Measurements from ENCODE around the gene BRINP3.

DNA sequence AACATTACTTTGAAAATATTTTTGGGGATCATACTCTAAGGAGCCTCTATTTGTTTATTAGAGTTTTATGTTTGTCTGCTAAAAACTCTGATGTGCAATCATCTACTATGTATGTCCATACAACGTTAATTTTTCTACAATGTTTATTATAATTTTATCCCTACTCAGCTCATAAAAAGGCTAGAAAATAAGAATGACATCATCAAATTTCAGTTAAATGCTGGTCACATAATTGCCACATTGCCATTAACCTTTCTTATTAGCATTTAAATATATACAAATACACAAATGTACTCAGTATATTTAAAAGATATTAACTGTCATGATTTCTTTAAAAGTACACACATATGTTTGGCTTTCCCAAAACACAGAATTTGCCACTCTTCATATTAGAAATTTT lies 191.6 kb downstream of the BRINP3 start:
- TF ChIP-seq, protein P1, sequence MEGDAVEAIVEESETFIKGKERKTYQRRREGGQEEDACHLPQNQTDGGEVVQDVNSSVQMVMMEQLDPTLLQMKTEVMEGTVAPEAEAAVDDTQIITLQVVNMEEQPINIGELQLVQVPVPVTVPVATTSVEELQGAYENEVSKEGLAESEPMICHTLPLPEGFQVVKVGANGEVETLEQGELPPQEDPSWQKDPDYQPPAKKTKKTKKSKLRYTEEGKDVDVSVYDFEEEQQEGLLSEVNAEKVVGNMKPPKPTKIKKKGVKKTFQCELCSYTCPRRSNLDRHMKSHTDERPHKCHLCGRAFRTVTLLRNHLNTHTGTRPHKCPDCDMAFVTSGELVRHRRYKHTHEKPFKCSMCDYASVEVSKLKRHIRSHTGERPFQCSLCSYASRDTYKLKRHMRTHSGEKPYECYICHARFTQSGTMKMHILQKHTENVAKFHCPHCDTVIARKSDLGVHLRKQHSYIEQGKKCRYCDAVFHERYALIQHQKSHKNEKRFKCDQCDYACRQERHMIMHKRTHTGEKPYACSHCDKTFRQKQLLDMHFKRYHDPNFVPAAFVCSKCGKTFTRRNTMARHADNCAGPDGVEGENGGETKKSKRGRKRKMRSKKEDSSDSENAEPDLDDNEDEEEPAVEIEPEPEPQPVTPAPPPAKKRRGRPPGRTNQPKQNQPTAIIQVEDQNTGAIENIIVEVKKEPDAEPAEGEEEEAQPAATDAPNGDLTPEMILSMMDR (IDR thresholded peaks at IDR 0.05), result no peak
- TF ChIP-seq, protein P2, sequence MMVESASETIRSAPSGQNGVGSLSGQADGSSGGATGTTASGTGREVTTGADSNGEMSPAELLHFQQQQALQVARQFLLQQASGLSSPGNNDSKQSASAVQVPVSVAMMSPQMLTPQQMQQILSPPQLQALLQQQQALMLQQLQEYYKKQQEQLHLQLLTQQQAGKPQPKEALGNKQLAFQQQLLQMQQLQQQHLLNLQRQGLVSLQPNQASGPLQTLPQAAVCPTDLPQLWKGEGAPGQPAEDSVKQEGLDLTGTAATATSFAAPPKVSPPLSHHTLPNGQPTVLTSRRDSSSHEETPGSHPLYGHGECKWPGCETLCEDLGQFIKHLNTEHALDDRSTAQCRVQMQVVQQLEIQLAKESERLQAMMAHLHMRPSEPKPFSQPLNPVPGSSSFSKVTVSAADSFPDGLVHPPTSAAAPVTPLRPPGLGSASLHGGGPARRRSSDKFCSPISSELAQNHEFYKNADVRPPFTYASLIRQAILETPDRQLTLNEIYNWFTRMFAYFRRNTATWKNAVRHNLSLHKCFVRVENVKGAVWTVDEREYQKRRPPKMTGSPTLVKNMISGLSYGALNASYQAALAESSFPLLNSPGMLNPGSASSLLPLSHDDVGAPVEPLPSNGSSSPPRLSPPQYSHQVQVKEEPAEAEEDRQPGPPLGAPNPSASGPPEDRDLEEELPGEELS (CRISPR knock-in tag; IDR thresholded peaks at IDR 0.05), result no peak
- TF ChIP-seq, protein P3, sequence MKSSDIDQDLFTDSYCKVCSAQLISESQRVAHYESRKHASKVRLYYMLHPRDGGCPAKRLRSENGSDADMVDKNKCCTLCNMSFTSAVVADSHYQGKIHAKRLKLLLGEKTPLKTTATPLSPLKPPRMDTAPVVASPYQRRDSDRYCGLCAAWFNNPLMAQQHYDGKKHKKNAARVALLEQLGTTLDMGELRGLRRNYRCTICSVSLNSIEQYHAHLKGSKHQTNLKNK (CRISPR knock-in tag; IDR thresholded peaks at IDR 0.05), result no peak
- TF ChIP-seq CBFB (CRISPR knock-in tag; IDR thresholded peaks at IDR 0.05; ENCODE audit: low read depth) (no peak), FOXK1 (CRISPR knock-in tag; IDR thresholded peaks at IDR 0.05) (no peak)
- TF ChIP-seq, protein P4, sequence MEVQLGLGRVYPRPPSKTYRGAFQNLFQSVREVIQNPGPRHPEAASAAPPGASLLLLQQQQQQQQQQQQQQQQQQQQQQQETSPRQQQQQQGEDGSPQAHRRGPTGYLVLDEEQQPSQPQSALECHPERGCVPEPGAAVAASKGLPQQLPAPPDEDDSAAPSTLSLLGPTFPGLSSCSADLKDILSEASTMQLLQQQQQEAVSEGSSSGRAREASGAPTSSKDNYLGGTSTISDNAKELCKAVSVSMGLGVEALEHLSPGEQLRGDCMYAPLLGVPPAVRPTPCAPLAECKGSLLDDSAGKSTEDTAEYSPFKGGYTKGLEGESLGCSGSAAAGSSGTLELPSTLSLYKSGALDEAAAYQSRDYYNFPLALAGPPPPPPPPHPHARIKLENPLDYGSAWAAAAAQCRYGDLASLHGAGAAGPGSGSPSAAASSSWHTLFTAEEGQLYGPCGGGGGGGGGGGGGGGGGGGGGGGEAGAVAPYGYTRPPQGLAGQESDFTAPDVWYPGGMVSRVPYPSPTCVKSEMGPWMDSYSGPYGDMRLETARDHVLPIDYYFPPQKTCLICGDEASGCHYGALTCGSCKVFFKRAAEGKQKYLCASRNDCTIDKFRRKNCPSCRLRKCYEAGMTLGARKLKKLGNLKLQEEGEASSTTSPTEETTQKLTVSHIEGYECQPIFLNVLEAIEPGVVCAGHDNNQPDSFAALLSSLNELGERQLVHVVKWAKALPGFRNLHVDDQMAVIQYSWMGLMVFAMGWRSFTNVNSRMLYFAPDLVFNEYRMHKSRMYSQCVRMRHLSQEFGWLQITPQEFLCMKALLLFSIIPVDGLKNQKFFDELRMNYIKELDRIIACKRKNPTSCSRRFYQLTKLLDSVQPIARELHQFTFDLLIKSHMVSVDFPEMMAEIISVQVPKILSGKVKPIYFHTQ (CRISPR knock-in tag; IDR thresholded peaks at IDR 0.05), result no peak
- TF ChIP-seq, protein P5, sequence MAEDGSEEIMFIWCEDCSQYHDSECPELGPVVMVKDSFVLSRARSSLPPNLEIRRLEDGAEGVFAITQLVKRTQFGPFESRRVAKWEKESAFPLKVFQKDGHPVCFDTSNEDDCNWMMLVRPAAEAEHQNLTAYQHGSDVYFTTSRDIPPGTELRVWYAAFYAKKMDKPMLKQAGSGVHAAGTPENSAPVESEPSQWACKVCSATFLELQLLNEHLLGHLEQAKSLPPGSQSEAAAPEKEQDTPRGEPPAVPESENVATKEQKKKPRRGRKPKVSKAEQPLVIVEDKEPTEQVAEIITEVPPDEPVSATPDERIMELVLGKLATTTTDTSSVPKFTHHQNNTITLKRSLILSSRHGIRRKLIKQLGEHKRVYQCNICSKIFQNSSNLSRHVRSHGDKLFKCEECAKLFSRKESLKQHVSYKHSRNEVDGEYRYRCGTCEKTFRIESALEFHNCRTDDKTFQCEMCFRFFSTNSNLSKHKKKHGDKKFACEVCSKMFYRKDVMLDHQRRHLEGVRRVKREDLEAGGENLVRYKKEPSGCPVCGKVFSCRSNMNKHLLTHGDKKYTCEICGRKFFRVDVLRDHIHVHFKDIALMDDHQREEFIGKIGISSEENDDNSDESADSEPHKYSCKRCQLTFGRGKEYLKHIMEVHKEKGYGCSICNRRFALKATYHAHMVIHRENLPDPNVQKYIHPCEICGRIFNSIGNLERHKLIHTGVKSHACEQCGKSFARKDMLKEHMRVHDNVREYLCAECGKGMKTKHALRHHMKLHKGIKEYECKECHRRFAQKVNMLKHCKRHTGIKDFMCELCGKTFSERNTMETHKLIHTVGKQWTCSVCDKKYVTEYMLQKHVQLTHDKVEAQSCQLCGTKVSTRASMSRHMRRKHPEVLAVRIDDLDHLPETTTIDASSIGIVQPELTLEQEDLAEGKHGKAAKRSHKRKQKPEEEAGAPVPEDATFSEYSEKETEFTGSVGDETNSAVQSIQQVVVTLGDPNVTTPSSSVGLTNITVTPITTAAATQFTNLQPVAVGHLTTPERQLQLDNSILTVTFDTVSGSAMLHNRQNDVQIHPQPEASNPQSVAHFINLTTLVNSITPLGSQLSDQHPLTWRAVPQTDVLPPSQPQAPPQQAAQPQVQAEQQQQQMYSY (CRISPR knock-in tag; IDR thresholded peaks at IDR 0.05), result no peak

Measured in WTC11 (cell line).